HUDEP-2 (cell line): ENCODE measurements around the gene SIRPG.
"Not testable (repeated sequence)": the region's sequence is repeated elsewhere in the genome, so short reads cannot be mapped to it uniquely, and the experiment has no call there.

ENCODE experiments used
- DNase-seq, 76 experiments: peaks; one replicate each; lab custom pipeline; 2025; ENCODE audit not compliant: unreplicated experiment in 76 of 76; lab: John Stamatoyannopoulos, UW

SIRPG gene

GRCh38 chr20:1672728-1673127, 15.1 kb upstream of the SIRPG start:
- DNase-seq: no peak

- no peak for DNase-seq
Measured at GRCh38 chr20:1671891-1672669, 14.5 kb upstream of the SIRPG start.

- DNase-seq: no peak
Measured at GRCh38 chr20:1669304-1669703, 11.7 kb upstream of the SIRPG start.

- DNase-seq: no peak
Measured at GRCh38 chr20:1667502-1668085, 10.0 kb upstream of the SIRPG start.

- DNase-seq: no peak
Measured at GRCh38 chr20:1666802-1667201, 9.2 kb upstream of the SIRPG start.

GRCh38 chr20:1665345-1665744, 7.8 kb upstream of the SIRPG start:
- no peak for DNase-seq

GRCh38 chr20:1664911-1665310, 7.3 kb upstream of the SIRPG start:
- DNase-seq: no peak

- DNase-seq: no peak
Measured at GRCh38 chr20:1663917-1664316, 6.3 kb upstream of the SIRPG start.

- no peak for DNase-seq
Measured at GRCh38 chr20:1661542-1662299, 4.1 kb upstream of the SIRPG start.

GRCh38 chr20:1660246-1660645, 2.7 kb upstream of the SIRPG start:
- DNase-seq: no peak

- no peak for DNase-seq
Measured at GRCh38 chr20:1656844-1657243, 735 bp downstream of the SIRPG start.

GRCh38 chr20:1654996-1655395, 2.6 kb downstream of the SIRPG start:
- no peak for DNase-seq

- DNase-seq: no peak
Measured at GRCh38 chr20:1652960-1653359, 4.6 kb downstream of the SIRPG start.

- no peak for DNase-seq
Measured at GRCh38 chr20:1652104-1652503, 5.5 kb downstream of the SIRPG start.

GRCh38 chr20:1651268-1652058, 6.1 kb downstream of the SIRPG start:
- no peak for DNase-seq

- no peak for DNase-seq
Measured at GRCh38 chr20:1648101-1648500, 9.5 kb downstream of the SIRPG start.

GRCh38 chr20:1646975-1647431, 10.6 kb downstream of the SIRPG start:
- no peak for DNase-seq

- no peak for DNase-seq
Measured at GRCh38 chr20:1644101-1644962, 13.2 kb downstream of the SIRPG start.

- not testable (repeated sequence) for DNase-seq
Measured at GRCh38 chr20:1638643-1639042, 18.9 kb downstream of the SIRPG start.

GRCh38 chr20:1637755-1638154, 19.8 kb downstream of the SIRPG start:
- DNase-seq: no peak
